Measurements from ENCODE around the gene SRGAP1.

GRCh38 chr12:64177001-64177400 lies 332.5 kb downstream of the SRGAP1 start:
- TF ChIP-seq CTCF (IDR thresholded peaks at IDR 0.05; ENCODE audit: insufficient read depth, low read length) (no peak), REST (IDR thresholded peaks at IDR 0.05; ENCODE audit: insufficient replicate concordance, low read depth) (no peak), POLR2AphosphoS5 (IDR thresholded peaks at IDR 0.05; ENCODE audit: low read depth) (no peak)

Measured in HL-60 (cell line).